ENCODE data around the gene DGCR8.
A peak's percentile ranks its signal among the peaks of the same experiment; 100 is the strongest.

DGCR8 gene

GRCh38 chr22:20068640-20069039, 11.4 kb upstream of the DGCR8 start:
- DNase-seq, result no peak

- no peak for DNase-seq
Observed at GRCh38 chr22:20069331-20070042, 10.6 kb upstream of the DGCR8 start.

- DNase-seq, result no peak
Observed at GRCh38 chr22:20071524-20071972, 8.5 kb upstream of the DGCR8 start.

- no peak for DNase-seq
Observed at GRCh38 chr22:20076627-20077172, 3.3 kb upstream of the DGCR8 start.

GRCh38 chr22:20080445-20080775, 369 bp downstream of the DGCR8 start:
- DNase-seq, result peak; percentile 11

- DNase-seq, result no peak
Observed at GRCh38 chr22:20080776-20081654, 974 bp downstream of the DGCR8 start.

GRCh38 chr22:20083157-20083890, 3.3 kb downstream of the DGCR8 start:
- no peak for DNase-seq

- DNase-seq, result no peak
Observed at GRCh38 chr22:20083891-20084546, 4.0 kb downstream of the DGCR8 start.

- DNase-seq, result peak; percentile 31
Observed at GRCh38 chr22:20084547-20085413, 4.7 kb downstream of the DGCR8 start.

- no peak for DNase-seq
Observed at GRCh38 chr22:20085651-20086050, 5.6 kb downstream of the DGCR8 start.

GRCh38 chr22:20086101-20086599, 6.1 kb downstream of the DGCR8 start:
- DNase-seq, result no peak

GRCh38 chr22:20086763-20087162, 6.7 kb downstream of the DGCR8 start:
- DNase-seq, result no peak

GRCh38 chr22:20087319-20088262, 7.5 kb downstream of the DGCR8 start:
- no peak for DNase-seq

- no peak for DNase-seq
Observed at GRCh38 chr22:20088263-20088648, 8.2 kb downstream of the DGCR8 start.

GRCh38 chr22:20089226-20089976, 9.4 kb downstream of the DGCR8 start:
- no peak for DNase-seq

- DNase-seq, result no peak
Observed at GRCh38 chr22:20089977-20090729, 10.1 kb downstream of the DGCR8 start.

- no peak for DNase-seq
Observed at GRCh38 chr22:20090730-20091240, 10.7 kb downstream of the DGCR8 start.

GRCh38 chr22:20091690-20092476, 11.8 kb downstream of the DGCR8 start:
- no peak for DNase-seq

Measured in NCI-H1694 (cell line).